Panc1 (cell line): Measurements from ENCODE around the gene PPP1R3E. TPM values are rescaled to one million over a fixed set of nuclear protein-coding genes. Genes with fewer than 3 reads are reported as not detected.

Experiments used
- ATAC-seq: fragments of 200-7000 bp; cut with Tn5 transposase; 2 replicates; pipeline ENCODE4 v1.9.1; 2020; ENCODE audit warnings: mild to moderate bottlenecking, moderate library complexity
- BruUV-seq: library from RNA; stranded (reverse); fragments of 400-500 nt; replicated peaks from 2 replicates; lab custom pipeline; 2021; lab: Mats Ljungman, UMichigan
- CTCF ChIA-PET: fragments of 300-600 bp; sonication (Branson Sonifier 250); formaldehyde crosslinking; loops from one replicate; lab custom pipeline; 2022; ENCODE audit warnings: antibody characterized with exemption; lab: Charles Lee
- POLR2A ChIA-PET: fragments of 300-600 bp; sonication (Branson Sonifier 250); formaldehyde crosslinking; loops from one replicate; lab custom pipeline; 2022; ENCODE audit warnings: antibody characterized with exemption; lab: Charles Lee
- DNase-seq: peaks from one replicate; pipeline ENCODE4 v3.0.0-alpha.2; 2010; ENCODE audit warnings: low read depth, low spot score
- H3K27ac ChIP-seq: 2 replicates; pipeline ENCODE4 v1.5.1; 2011; ENCODE audit warnings: mild to moderate bottlenecking, low read length, inconsistent platforms
- H3K27me3 ChIP-seq: fragments of 200-500 bp; sonication (Bioruptor generic); 2 replicates; pipeline ENCODE4 v1.6.0; 2014; ENCODE audit warnings: low read length, inconsistent platforms; ENCODE audit not compliant: control insufficient read depth, insufficient read depth
- H3K36me3 ChIP-seq: fragments of 200-500 bp; sonication (Bioruptor generic); 2 replicates; pipeline ENCODE4 v1.5.1; 2014; ENCODE audit warnings: inconsistent platforms, mild to moderate bottlenecking, low read length, moderate library complexity; ENCODE audit not compliant: control insufficient read depth, insufficient read depth
- H3K4me1 ChIP-seq: 2 replicates; pipeline ENCODE4 v1.5.1; 2011; ENCODE audit warnings: inconsistent platforms, mild to moderate bottlenecking, low read length, moderate library complexity; ENCODE audit not compliant: control insufficient read depth, insufficient read depth
- H3K4me3 ChIP-seq, 2 experiments: 2 replicates each; pipeline ENCODE4 v1.5.1; 2011 to 2012; ENCODE audit warnings: low read depth in 2 of 2, low read length in 2 of 2, mild to moderate bottlenecking in 2 of 2, inconsistent platforms in 1 of 2, moderate library complexity in 1 of 2
- H3K9me3 ChIP-seq: fragments of 200-500 bp; sonication (Bioruptor generic); 2 replicates; pipeline ENCODE4 v1.5.1; 2014; ENCODE audit warnings: low read depth, mild to moderate bottlenecking, inconsistent platforms, low read length, moderate library complexity; ENCODE audit not compliant: control insufficient read depth, insufficient read depth
- CTCF ChIP-seq: fragments of 450-650 bp; IDR thresholded peaks from 2 replicates; pipeline ENCODE4 v1.5.1; 2017; ENCODE audit warnings: mild to moderate bottlenecking
- POLR2AphosphoS5 ChIP-seq: IDR thresholded peaks from 2 replicates; pipeline ENCODE4 v1.6.1; 2012; ENCODE audit warnings: mild to moderate bottlenecking, low read depth, low read length, moderate library complexity
- SIN3A ChIP-seq: IDR thresholded peaks from 2 replicates; pipeline ENCODE4 v1.6.1; 2012; ENCODE audit warnings: low read depth, mild to moderate bottlenecking, low read length, moderate library complexity, borderline replicate concordance; ENCODE audit not compliant: insufficient read depth
- TCF7L2 ChIP-seq: IDR thresholded peaks from 2 replicates; pipeline ENCODE4 v1.6.1; 2011; ENCODE audit warnings: mild to moderate bottlenecking, low read depth, low read length, inconsistent platforms
- in situ Hi-C: cut with HindIII; loops from 2 replicates; pipeline ENCODE4 v1.10.0; 2016; ENCODE audit warnings: low sequenced_read_pairs, low pct_unique_long_range_greater_than_20kb
- intact Hi-C: fragments of 100-400 bp; cut with micrococcal nuclease; formaldehyde crosslinking; loops from one replicate; pipeline ENCODE4 v1.10.0; 2022; ENCODE audit not compliant: unreplicated experiment
- total RNA-seq: library from RNA; stranded (reverse); gene quantifications from one replicate; pipeline ENCODE4 v1.2.1, GENCODE V29; 2021; ENCODE audit not compliant: unreplicated experiment
- TF ChIP-seq, protein P1 (sequence below), 2 experiments: IDR thresholded peaks; 2 replicates each; pipeline ENCODE4 v1.6.1; 2011 to 2012; ENCODE audit warnings: low read depth in 2 of 2, control low read depth in 1 of 2, low read length in 1 of 2, mild to moderate bottlenecking in 1 of 2, moderate library complexity in 1 of 2; ENCODE audit not compliant: insufficient read depth in 1 of 2

Gene PPP1R3E
- total RNA-seq, 1 experiment from 2014 or later: 8.8 TPM

- TF ChIP-seq SIN3A (no peak), POLR2AphosphoS5 (no peak), TCF7L2 (no peak), CTCF (no peak)
- TF ChIP-seq, protein P1, sequence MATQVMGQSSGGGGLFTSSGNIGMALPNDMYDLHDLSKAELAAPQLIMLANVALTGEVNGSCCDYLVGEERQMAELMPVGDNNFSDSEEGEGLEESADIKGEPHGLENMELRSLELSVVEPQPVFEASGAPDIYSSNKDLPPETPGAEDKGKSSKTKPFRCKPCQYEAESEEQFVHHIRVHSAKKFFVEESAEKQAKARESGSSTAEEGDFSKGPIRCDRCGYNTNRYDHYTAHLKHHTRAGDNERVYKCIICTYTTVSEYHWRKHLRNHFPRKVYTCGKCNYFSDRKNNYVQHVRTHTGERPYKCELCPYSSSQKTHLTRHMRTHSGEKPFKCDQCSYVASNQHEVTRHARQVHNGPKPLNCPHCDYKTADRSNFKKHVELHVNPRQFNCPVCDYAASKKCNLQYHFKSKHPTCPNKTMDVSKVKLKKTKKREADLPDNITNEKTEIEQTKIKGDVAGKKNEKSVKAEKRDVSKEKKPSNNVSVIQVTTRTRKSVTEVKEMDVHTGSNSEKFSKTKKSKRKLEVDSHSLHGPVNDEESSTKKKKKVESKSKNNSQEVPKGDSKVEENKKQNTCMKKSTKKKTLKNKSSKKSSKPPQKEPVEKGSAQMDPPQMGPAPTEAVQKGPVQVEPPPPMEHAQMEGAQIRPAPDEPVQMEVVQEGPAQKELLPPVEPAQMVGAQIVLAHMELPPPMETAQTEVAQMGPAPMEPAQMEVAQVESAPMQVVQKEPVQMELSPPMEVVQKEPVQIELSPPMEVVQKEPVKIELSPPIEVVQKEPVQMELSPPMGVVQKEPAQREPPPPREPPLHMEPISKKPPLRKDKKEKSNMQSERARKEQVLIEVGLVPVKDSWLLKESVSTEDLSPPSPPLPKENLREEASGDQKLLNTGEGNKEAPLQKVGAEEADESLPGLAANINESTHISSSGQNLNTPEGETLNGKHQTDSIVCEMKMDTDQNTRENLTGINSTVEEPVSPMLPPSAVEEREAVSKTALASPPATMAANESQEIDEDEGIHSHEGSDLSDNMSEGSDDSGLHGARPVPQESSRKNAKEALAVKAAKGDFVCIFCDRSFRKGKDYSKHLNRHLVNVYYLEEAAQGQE (IDR thresholded peaks at IDR 0.05; ENCODE audit: insufficient read depth in 1 of 2, low read depth in 2 of 2, low read length in 1 of 2): no peak
- intact Hi-C loops (no loop called here), in situ Hi-C loops (no loop called here)
- POLR2A ChIA-PET: no interaction called here
- no peak for DNase-seq
- Histone ChIP-seq H3K9me3 (no peaks in the 10 kb centered on the region), H3K27me3 (no peaks in the 10 kb centered on the region), H3K4me1 (peaks cover 7% of the 10 kb centered on the region), H3K4me3 (no peak overlapping the region), H3K36me3 (no peaks in the 10 kb centered on the region), H3K27ac (no peak overlapping the region)
- CTCF ChIA-PET: no interaction called here
- no peak for ATAC-seq
- no TSS peak for BruUV-seq
These were observed 5.6 kb downstream of the PPP1R3E start for GRCh38 chr14:23297096-23297495.

DNA sequence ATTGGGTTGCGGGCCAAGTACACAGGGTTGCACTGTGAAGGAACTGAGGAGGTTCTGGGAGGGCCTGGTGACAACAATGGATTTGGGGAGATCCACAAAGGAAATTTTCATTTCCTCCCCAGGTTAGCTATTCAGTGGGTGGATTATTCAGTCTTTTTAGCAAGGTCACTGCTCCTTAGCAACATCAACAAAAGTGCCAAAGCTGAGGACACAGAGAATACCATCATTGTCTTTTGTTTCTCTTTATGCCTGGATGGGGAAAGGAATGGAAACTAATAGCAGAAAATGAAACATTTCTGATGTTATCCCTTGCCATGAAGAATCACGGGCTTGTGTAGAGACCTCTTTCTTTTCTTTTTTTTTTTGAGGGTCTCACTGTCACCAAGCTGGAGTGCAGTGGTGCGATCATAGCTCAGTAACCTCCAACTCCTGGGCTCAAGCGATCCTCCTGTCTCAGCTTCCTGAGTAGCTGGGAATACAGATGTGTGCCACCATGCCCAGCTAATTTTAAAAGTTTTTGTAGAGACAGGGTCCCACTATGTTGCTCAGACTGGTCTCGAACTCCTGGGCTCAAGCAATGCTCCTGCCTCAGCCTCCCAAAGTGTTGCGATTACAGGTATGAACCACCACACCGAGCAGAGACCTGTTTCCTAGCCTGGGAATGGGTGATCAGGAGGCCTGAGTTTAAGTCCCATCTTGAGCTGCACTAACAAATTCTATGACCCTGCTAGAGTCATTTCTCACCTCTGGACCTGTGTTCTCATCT lies 6.5 kb downstream of the PPP1R3E start:
- DNase-seq (no peak), ATAC-seq (no peak)
- Histone ChIP-seq H3K27ac (no peak overlapping the region), H3K9me3 (no peaks in the 10 kb centered on the region), H3K27me3 (no peaks in the 10 kb centered on the region), H3K4me3 (no peak overlapping the region), H3K36me3 (no peaks in the 10 kb centered on the region), H3K4me1 (peaks cover 7% of the 10 kb centered on the region)
- TF ChIP-seq CTCF: no peak
- no peak for TF ChIP-seq SIN3A
- no peak for TF ChIP-seq POLR2AphosphoS5
- TF ChIP-seq, protein P1 (IDR thresholded peaks at IDR 0.05; ENCODE audit: insufficient read depth in 1 of 2, low read depth in 2 of 2, low read length in 1 of 2): no peak
- TF ChIP-seq TCF7L2: no peak
- POLR2A ChIA-PET: interaction anchor here (0.6 kb wide), 2 partner anchors 42 to 113 kb away, joined by 3 read pairs; partner anchors contain the start of gene SLC7A8
- intact Hi-C loops: no loop called here
- BruUV-seq: no TSS peak
- CTCF ChIA-PET: interaction anchor here (0.6 to 0.7 kb wide), 2 partner anchors 26 to 247 kb away, joined by 3 read pairs; no protein-coding TSS in a partner anchor
- in situ Hi-C loops: no loop called here
